H1 (cell line): ENCODE data around the gene TAX1BP1. TPM values are rescaled to one million over a fixed set of nuclear protein-coding genes. Genes with fewer than 3 reads are reported as not detected.

Experiments used
- CTCF ChIA-PET: fragments of 300-600 bp; sonication (Branson Sonifier 250); formaldehyde crosslinking; loops from one replicate; lab custom pipeline; 2021; ENCODE audit not compliant: partially characterized antibody; lab: Charles Lee
- POLR2A ChIA-PET: fragments of 300-600 bp; sonication (Branson Sonifier 250); formaldehyde crosslinking; loops from one replicate; lab custom pipeline; 2021; ENCODE audit warnings: inconsistent platforms; ENCODE audit not compliant: partially characterized antibody; lab: Charles Lee
- DNase-seq, 2 experiments: peaks; one replicate each; pipeline versions ENCODE4 v3.0.0 to v3.0.0-alpha.2; 2010 to 2022; ENCODE audit warnings: low spot score in 2 of 2, low read depth in 1 of 2, mixed read lengths in 1 of 2
- FAIRE-seq: peaks from 2 replicates; lab custom pipeline; 2011; peaks lifted over from hg19 to GRCh38; lab: Jason Lieb, UNC
- H2AFZ ChIP-seq: 2 replicates; pipeline ENCODE4 v1.8.1; 2012; ENCODE audit warnings: low read length, inconsistent platforms
- H2AK5ac ChIP-seq: 2 replicates; pipeline ENCODE4 v1.6.1; 2013; ENCODE audit warnings: low read depth, low read length
- H2BK120ac ChIP-seq: replicated peaks from 2 replicates; pipeline ENCODE3; 2013; ENCODE audit warnings: low read depth, low read length, inconsistent platforms
- H2BK12ac ChIP-seq: 2 replicates; pipeline ENCODE4 v1.6.1; 2013; ENCODE audit warnings: low read depth, low read length
- H2BK15ac ChIP-seq: 2 replicates; pipeline ENCODE4 v1.6.1; 2013; ENCODE audit warnings: low read length
- H2BK20ac ChIP-seq: 2 replicates; pipeline ENCODE4 v1.6.1; 2013; ENCODE audit warnings: low read length
- H2BK5ac ChIP-seq: 2 replicates; pipeline ENCODE4 v1.6.1; 2013; ENCODE audit warnings: low read depth, low read length
- H3K14ac ChIP-seq: 2 replicates; pipeline ENCODE4 v1.6.1; 2013; ENCODE audit warnings: inconsistent platforms; ENCODE audit not compliant: insufficient read length
- H3K18ac ChIP-seq: 2 replicates; pipeline ENCODE4 v1.6.1; 2013; ENCODE audit warnings: low read length; ENCODE audit errors: extremely low read depth
- H3K23ac ChIP-seq: 2 replicates; pipeline ENCODE4 v1.6.1; 2013; ENCODE audit warnings: inconsistent platforms; ENCODE audit not compliant: insufficient read length
- H3K23me2 ChIP-seq: 2 replicates; pipeline ENCODE4 v1.6.1; 2013; ENCODE audit warnings: low read depth, low read length
- H3K27ac ChIP-seq: 2 replicates; pipeline ENCODE4 v1.6.1; 2011; ENCODE audit warnings: low read depth, low read length, inconsistent platforms
- H3K27me3 ChIP-seq, 4 experiments: replicated peaks in 1 of 4; 1 replicate in 1 of 4; 2 replicates in 3 of 4; pipeline versions ENCODE4 v1.6.1 to v1.8.1; 2011 to 2013; ENCODE audit warnings: low read length in 3 of 4, mild to moderate bottlenecking in 3 of 4, inconsistent platforms in 2 of 4, mixed read lengths in 2 of 4, moderate library complexity in 1 of 4; ENCODE audit not compliant: control insufficient read depth in 3 of 4, insufficient read depth in 3 of 4; ENCODE audit errors: extremely low read depth in 1 of 4
- H3K36me3 ChIP-seq, 4 experiments: 2 replicates each; pipeline versions ENCODE4 v1.6.1 to v1.8.1; 2011 to 2013; ENCODE audit warnings: mild to moderate bottlenecking in 4 of 4, low read length in 3 of 4, moderate library complexity in 2 of 4, control low read depth in 1 of 4, inconsistent platforms in 1 of 4; ENCODE audit not compliant: insufficient read depth in 4 of 4, control insufficient read depth in 2 of 4
- H3K4ac ChIP-seq: replicated peaks from 2 replicates; pipeline ENCODE3; 2013; ENCODE audit warnings: low read length, low read depth, mixed read lengths, inconsistent platforms; ENCODE audit not compliant: insufficient read length
- H3K4me1 ChIP-seq, 4 experiments: replicated peaks in 1 of 4; 1 replicate in 1 of 4; 2 replicates in 3 of 4; pipeline versions ENCODE4 v1.6.1 to v1.8.1; 2011 to 2013; ENCODE audit warnings: low read length in 3 of 4, inconsistent platforms in 2 of 4, mixed read lengths in 1 of 4; ENCODE audit not compliant: insufficient read depth in 4 of 4, control insufficient read depth in 3 of 4
- H3K4me2 ChIP-seq, 2 experiments: 2 replicates each; pipeline versions ENCODE4 v1.6.1 to v1.8.1; 2011 to 2013; ENCODE audit warnings: low read depth in 2 of 2, low read length in 2 of 2, control low read depth in 1 of 2, inconsistent platforms in 1 of 2, mild to moderate bottlenecking in 1 of 2; ENCODE audit not compliant: insufficient read depth in 1 of 2
- H3K4me3 ChIP-seq, 4 experiments: fragments of 200-600, 300-600 bp in 1 of 4; sonication (generic), shearing (Covaris generic), sonication (Bioruptor Twin) in 1 of 4; 2 replicates each; pipeline versions ENCODE4 v1.5.1 to v1.8.1; 2011 to 2016; ENCODE audit warnings: low read length in 4 of 4, low read depth in 3 of 4, control low read depth in 2 of 4, inconsistent platforms in 2 of 4, mild to moderate bottlenecking in 2 of 4, mixed read lengths in 1 of 4, moderate library complexity in 1 of 4; ENCODE audit not compliant: insufficient read depth in 2 of 4; ENCODE audit errors: extremely low read depth in 1 of 4
- H3K56ac ChIP-seq: replicated peaks from 2 replicates; pipeline ENCODE3; 2013; ENCODE audit warnings: low read depth, mild to moderate bottlenecking, mixed read lengths, low read length, inconsistent platforms; ENCODE audit not compliant: insufficient read length
- H3K79me1 ChIP-seq: 2 replicates; pipeline ENCODE4 v1.6.1; 2013; ENCODE audit warnings: low read depth, low read length, control low read depth
- H3K79me2 ChIP-seq, 2 experiments: 2 replicates each; pipeline versions ENCODE4 v1.6.1 to v1.8.1; 2012 to 2013; ENCODE audit warnings: low read length in 2 of 2, mild to moderate bottlenecking in 2 of 2, inconsistent platforms in 1 of 2; ENCODE audit not compliant: insufficient read depth in 2 of 2, control insufficient read depth in 1 of 2
- H3K9ac ChIP-seq, 4 experiments: replicated peaks in 1 of 4; 1 replicate in 1 of 4; 2 replicates in 3 of 4; pipeline versions ENCODE4 v1.6.1 to v1.8.1; 2011 to 2013; ENCODE audit warnings: low read depth in 3 of 4, low read length in 3 of 4, control low read depth in 2 of 4, mild to moderate bottlenecking in 2 of 4, moderate library complexity in 2 of 4, inconsistent platforms in 1 of 4; ENCODE audit errors: extremely low read depth in 1 of 4
- H3K9me3 ChIP-seq, 2 experiments: 2 replicates each; pipeline versions ENCODE4 v1.6.1 to v1.8.1; 2012 to 2013; ENCODE audit warnings: mild to moderate bottlenecking in 2 of 2, moderate library complexity in 2 of 2, control low read depth in 1 of 2, inconsistent platforms in 1 of 2, low read depth in 1 of 2, low read length in 1 of 2, mixed read lengths in 1 of 2; ENCODE audit not compliant: insufficient read depth in 2 of 2
- H4K20me1 ChIP-seq, 2 experiments: replicated peaks in 1 of 2; 2 replicates each; pipeline versions ENCODE3 to v1.8.1; 2011 to 2013; ENCODE audit warnings: inconsistent platforms in 2 of 2, low read length in 2 of 2, mild to moderate bottlenecking in 1 of 2; ENCODE audit not compliant: insufficient read depth in 2 of 2, control insufficient read depth in 1 of 2
- H4K5ac ChIP-seq: 2 replicates; pipeline ENCODE4 v1.6.1; 2013; ENCODE audit warnings: low read length, low read depth, mixed read lengths, inconsistent platforms; ENCODE audit not compliant: insufficient read length
- H4K8ac ChIP-seq: 2 replicates; pipeline ENCODE4 v1.8.0; 2013; ENCODE audit warnings: mild to moderate bottlenecking, moderate library complexity, low read length, inconsistent platforms; ENCODE audit not compliant: insufficient read depth; ENCODE audit errors: extremely low read depth
- H4K91ac ChIP-seq: replicated peaks from 2 replicates; pipeline ENCODE3; 2013; ENCODE audit warnings: low read length, mixed read lengths, inconsistent platforms; ENCODE audit not compliant: insufficient read length
- BCL11A ChIP-seq, 2 experiments: IDR thresholded peaks; one replicate each; pipeline ENCODE4 v1.6.1; 2011; ENCODE audit warnings: low read depth in 2 of 2, low read length in 2 of 2, mild to moderate bottlenecking in 2 of 2
- BRCA1 ChIP-seq: IDR thresholded peaks from 2 replicates; pipeline ENCODE4 v1.6.1; 2012; ENCODE audit warnings: low read depth, low read length, improper control_type of control experiment
- CTBP2 ChIP-seq: IDR thresholded peaks from 2 replicates; pipeline ENCODE4 v1.7.0; 2011; ENCODE audit warnings: borderline replicate concordance, mild to moderate bottlenecking, moderate library complexity, mixed read lengths, low read length; ENCODE audit not compliant: insufficient read depth, insufficient read length
- EGR1 ChIP-seq: IDR thresholded peaks from 2 replicates; pipeline ENCODE4 v1.6.1; 2011; ENCODE audit warnings: low read depth, low read length, borderline replicate concordance
- FOSL1 ChIP-seq: IDR thresholded peaks from 2 replicates; pipeline ENCODE4 v1.6.1; 2011; ENCODE audit warnings: mild to moderate bottlenecking, low read depth, low read length, moderate library complexity; ENCODE audit not compliant: insufficient read depth
- JUN ChIP-seq: IDR thresholded peaks from 2 replicates; pipeline ENCODE4 v1.6.1; 2011; ENCODE audit warnings: low read depth, mild to moderate bottlenecking, improper control_type of control experiment, low read length
- KDM1A ChIP-seq: fragments of 200-600, 300-600 bp; sonication (generic); IDR thresholded peaks from 2 replicates; pipeline ENCODE4 v1.7.1; 2016; ENCODE audit warnings: mild to moderate bottlenecking, low read length, borderline replicate concordance
- NANOG ChIP-seq: IDR thresholded peaks from 2 replicates; pipeline ENCODE4 v1.6.1; 2011; ENCODE audit warnings: low read length, low read depth, mild to moderate bottlenecking, inconsistent platforms; ENCODE audit not compliant: insufficient read depth, poor library complexity, severe bottlenecking
- POLR2A ChIP-seq, 2 experiments: IDR thresholded peaks; 1 replicate in 1 of 2; 2 replicates in 1 of 2; pipeline ENCODE4 v1.6.1; 2011; ENCODE audit warnings: low read depth in 2 of 2, low read length in 2 of 2, mild to moderate bottlenecking in 2 of 2; ENCODE audit errors: control extremely low read depth in 1 of 2
- TAF7 ChIP-seq: optimal IDR thresholded peaks from 2 replicates; pipeline ENCODE3; 2011; ENCODE audit warnings: low read depth, mild to moderate bottlenecking, inconsistent platforms, low read length, moderate library complexity, borderline replicate concordance
- WGBS, 2 experiments: shearing (Covaris generic) in 1 of 2; methylation state at CpG; one replicate each; pipeline versions ENCODE4 v1.1.6 to v1.1.7; 2013 to 2015; ENCODE audit warnings: low lambda C conversion rate in 2 of 2, mixed read lengths in 2 of 2, inconsistent platforms in 1 of 2, low coverage in 1 of 2, missing lambda C conversion rate in 1 of 2; ENCODE audit not compliant: insufficient replicate concordance in 2 of 2, insufficient coverage in 1 of 2, insufficient read length in 1 of 2; ENCODE audit errors: extremely low coverage in 1 of 2, missing lambda C conversion rate in 1 of 2; 5-methylcytosine and 5-hydroxymethylcytosine counted together
- polyA plus RNA-seq, 7 experiments: library from polyadenylated mRNA; depleted of rRNA in 3 of 7; stranded (reverse) in 5 of 7; unstranded in 2 of 7; fragments of >200 nt in 5 of 7; fragments of 200-250 nt in 2 of 7; gene quantifications; 1 replicate in 5 of 7; 2 replicates in 1 of 7; 4 replicates in 1 of 7; pipeline versions ENCODE4 v1.2.1 to v1.2.3, GENCODE V29; 2011 to 2013; ENCODE audit warnings: missing spikeins in 2 of 7, mixed read lengths in 2 of 7
- total RNA-seq: library from RNA; stranded (reverse); fragmentation: NEBNext Ultra II Directional; extraction: Animal tissue kit (Norgen Biotek cat#: 25700); gene quantifications from 2 replicates; pipeline ENCODE4 v1.2.1, GENCODE V29; 2021
- TF ChIP-seq, protein P1 (sequence below), 3 experiments: IDR thresholded peaks; 1 replicate in 2 of 3; 2 replicates in 1 of 3; pipeline versions ENCODE4 v1.5.1 to v1.6.1; 2011; ENCODE audit warnings: low read length in 3 of 3, mild to moderate bottlenecking in 3 of 3, inconsistent platforms in 2 of 3, low read depth in 1 of 3, moderate library complexity in 1 of 3; ENCODE audit not compliant: insufficient read depth in 1 of 3; ENCODE audit errors: control extremely low read depth in 1 of 3

The TAX1BP1 gene
- total and polyA plus RNA-seq, 2 of the 8 experiments (the other 6 are each of a cell fraction or from before 2014, with no cell fraction given), result 56.0 to 62.7 TPM

DNA sequence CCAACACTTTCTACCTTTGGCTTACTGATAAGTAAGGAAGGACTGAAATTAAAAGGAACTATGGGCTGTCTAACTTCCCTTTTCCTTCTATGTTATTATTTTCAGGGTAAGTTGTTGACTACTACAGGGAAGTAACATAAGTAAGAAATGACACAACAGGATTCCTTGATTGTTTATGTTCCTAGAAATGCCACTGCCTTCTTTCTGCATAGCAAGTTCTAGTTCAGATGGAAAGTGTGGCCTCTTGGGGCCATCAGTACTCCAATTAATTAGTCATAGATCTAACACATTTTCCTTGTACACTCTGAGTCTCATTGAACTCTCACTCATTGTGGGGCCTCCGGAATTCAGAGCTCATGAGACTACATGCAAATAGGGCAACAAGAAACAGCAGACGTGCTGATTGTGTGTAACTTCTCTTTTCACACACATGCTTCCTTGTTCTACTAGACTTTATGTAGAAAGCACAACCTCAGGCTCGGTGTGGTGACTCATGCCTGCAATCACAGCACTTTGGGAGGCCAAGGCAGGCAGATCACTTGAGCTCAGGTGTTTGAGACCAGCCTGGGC is 42.0 kb upstream of the TAX1BP1 start:
- H3K27ac ChIP-seq, result no peak overlapping the region
- no peak overlapping the region for H2BK15ac ChIP-seq
- no peaks in the 10 kb centered on the region for H3K9me3 ChIP-seq
- H3K79me2 ChIP-seq, result no peaks in the 10 kb centered on the region
- H3K14ac ChIP-seq, result no peak overlapping the region
- FAIRE-seq (no peak), DNase-seq (no peak)
- no peak overlapping the region for H3K18ac ChIP-seq
- CTCF ChIA-PET, result interaction anchor here (0.7 to 2.5 kb wide), 4 partner anchors 9 to 396 kb away, joined by 3 to 7 read pairs (median 4); no protein-coding TSS in a partner anchor
- H2BK120ac ChIP-seq, result no peak overlapping the region
- H3K4ac ChIP-seq, result no peak overlapping the region
- no peak overlapping the region for H2BK5ac ChIP-seq
- no peak overlapping the region for H3K9ac ChIP-seq
- no peak overlapping the region for H2BK12ac ChIP-seq
- H4K91ac ChIP-seq, result no peak overlapping the region
- no peak overlapping the region for H3K4me3 ChIP-seq
- no peaks in the 10 kb centered on the region for H3K79me1 ChIP-seq
- H4K5ac ChIP-seq, result no peak overlapping the region
- H3K56ac ChIP-seq, result no peak overlapping the region
- H3K23me2 ChIP-seq, result no peaks in the 10 kb centered on the region
- no peaks in the 10 kb centered on the region for H3K4me1 ChIP-seq
- no peak overlapping the region for H2BK20ac ChIP-seq
- 83% methylated on average over 3 of the region's 3 CpGs; no CpG with 5 or more reads in 1 of the 2 experiments for WGBS, 2 experiments
- H3K23ac ChIP-seq, result no peak overlapping the region
- H3K4me2 ChIP-seq, result no peak overlapping the region
- H2AFZ ChIP-seq, result no peak overlapping the region
- no peak overlapping the region for H4K8ac ChIP-seq
- no peaks in the 10 kb centered on the region for H4K20me1 ChIP-seq
- no peak overlapping the region for H2AK5ac ChIP-seq
- H3K36me3 ChIP-seq, result no peaks in the 10 kb centered on the region
- no peaks in the 10 kb centered on the region for H3K27me3 ChIP-seq
- POLR2A ChIA-PET, result no interaction called here
- TF ChIP-seq CTBP2, result no peak
- no peak for TF ChIP-seq KDM1A
- TF ChIP-seq TAF7, result no peak
- TF ChIP-seq JUN, result no peak
- no peak for TF ChIP-seq NANOG
- no peak for TF ChIP-seq BRCA1
- no peak for TF ChIP-seq BCL11A (IDR thresholded peaks at IDR 0.05; ENCODE audit: low read depth in 2 of 2, low read length in 2 of 2)
- TF ChIP-seq, protein P1, sequence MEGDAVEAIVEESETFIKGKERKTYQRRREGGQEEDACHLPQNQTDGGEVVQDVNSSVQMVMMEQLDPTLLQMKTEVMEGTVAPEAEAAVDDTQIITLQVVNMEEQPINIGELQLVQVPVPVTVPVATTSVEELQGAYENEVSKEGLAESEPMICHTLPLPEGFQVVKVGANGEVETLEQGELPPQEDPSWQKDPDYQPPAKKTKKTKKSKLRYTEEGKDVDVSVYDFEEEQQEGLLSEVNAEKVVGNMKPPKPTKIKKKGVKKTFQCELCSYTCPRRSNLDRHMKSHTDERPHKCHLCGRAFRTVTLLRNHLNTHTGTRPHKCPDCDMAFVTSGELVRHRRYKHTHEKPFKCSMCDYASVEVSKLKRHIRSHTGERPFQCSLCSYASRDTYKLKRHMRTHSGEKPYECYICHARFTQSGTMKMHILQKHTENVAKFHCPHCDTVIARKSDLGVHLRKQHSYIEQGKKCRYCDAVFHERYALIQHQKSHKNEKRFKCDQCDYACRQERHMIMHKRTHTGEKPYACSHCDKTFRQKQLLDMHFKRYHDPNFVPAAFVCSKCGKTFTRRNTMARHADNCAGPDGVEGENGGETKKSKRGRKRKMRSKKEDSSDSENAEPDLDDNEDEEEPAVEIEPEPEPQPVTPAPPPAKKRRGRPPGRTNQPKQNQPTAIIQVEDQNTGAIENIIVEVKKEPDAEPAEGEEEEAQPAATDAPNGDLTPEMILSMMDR (IDR thresholded peaks at IDR 0.05; ENCODE audit: control extremely low read depth in 1 of 3, insufficient read depth in 1 of 3, low read depth in 1 of 3, low read length in 3 of 3), result no peak
- TF ChIP-seq POLR2A (IDR thresholded peaks at IDR 0.05; ENCODE audit: control extremely low read depth in 1 of 2, low read depth in 2 of 2, low read length in 2 of 2), result no peak
- no peak for TF ChIP-seq EGR1
- TF ChIP-seq FOSL1, result no peak
